Naive thymus-derived CD8-positive, alpha-beta T cell (primary cell): ENCODE data around the gene RNFT1. TPM values are rescaled to one million over a fixed set of nuclear protein-coding genes. Genes with fewer than 3 reads are reported as not detected.
"Not testable (repeated sequence)": the region's sequence is repeated elsewhere in the genome, so short reads cannot be mapped to it uniquely, and the experiment has no call there.

Experiments
- ATAC-seq, 2 donors: fragments of 150-1000 bp; cut with Tn5 transposase in 1 of 2; sonication (Bioruptor Pico), chemical (Tn5 transposase) in 1 of 2; 1 replicate in 1 of 2; 2 replicates in 1 of 2; pipeline ENCODE4 v1.10.0; 2021; ENCODE audit warnings: mild to moderate bottlenecking in 2 of 2, moderate library complexity in 2 of 2
- POLR2A ChIA-PET: fragments of 350-600 bp; sonication (Branson Sonifier 250); formaldehyde crosslinking; loops from one replicate; lab custom pipeline; 2021; ENCODE audit warnings: antibody characterized with exemption; lab: Charles Lee
- DNase-seq, 10 donors: peaks; one replicate each; pipeline versions ENCODE4 v3.0.0 to v3.0.0-alpha.2; 2020 to 2022
- H3K27ac Mint-ChIP-seq, 10 donors: one replicate each; pipeline ENCODE4 v1.8.0; 2020 to 2022; ENCODE audit warnings: mild to moderate bottlenecking in 10 of 10, mixed read lengths in 10 of 10, moderate library complexity in 4 of 10, inconsistent platforms in 1 of 10
- H3K27me3 Mint-ChIP-seq, 5 donors: one replicate each; pipeline ENCODE4 v1.8.0; 2021 to 2022; ENCODE audit warnings: mixed read lengths in 5 of 5
- H3K36me3 Mint-ChIP-seq, 3 donors: one replicate each; pipeline ENCODE4 v1.8.0; 2020 to 2022; ENCODE audit warnings: mixed read lengths in 3 of 3, mild to moderate bottlenecking in 2 of 3, inconsistent platforms in 1 of 3
- H3K4me1 Mint-ChIP-seq, 4 donors: one replicate each; pipeline ENCODE4 v1.8.0; 2021 to 2022; ENCODE audit warnings: mixed read lengths in 4 of 4
- H3K4me3 Mint-ChIP-seq, 10 donors: one replicate each; pipeline ENCODE4 v1.8.0; 2020 to 2022; ENCODE audit warnings: mild to moderate bottlenecking in 10 of 10, mixed read lengths in 10 of 10, moderate library complexity in 6 of 10, inconsistent platforms in 1 of 10
- H3K9me3 Mint-ChIP-seq, 9 donors: one replicate each; pipeline ENCODE4 v1.8.0; 2020 to 2022; ENCODE audit warnings: mixed read lengths in 9 of 9, mild to moderate bottlenecking in 3 of 9, inconsistent platforms in 1 of 9, moderate library complexity in 1 of 9
- polyA plus RNA-seq, 3 donors: library from polyadenylated mRNA; unstranded; fragments of 300-500 nt; fragmentation: Illumina TruSeq; gene quantifications; one replicate each; pipeline ENCODE4 v1.2.3, GENCODE V29; 2021
- total RNA-seq, 8 experiments: library from RNA in 2 of 8; stranded (reverse) in 2 of 8; gene quantifications; one replicate each; pipeline ENCODE4 v1.2.3 and lab custom pipeline; 2021 to 2026

RNFT1 gene, protein sequence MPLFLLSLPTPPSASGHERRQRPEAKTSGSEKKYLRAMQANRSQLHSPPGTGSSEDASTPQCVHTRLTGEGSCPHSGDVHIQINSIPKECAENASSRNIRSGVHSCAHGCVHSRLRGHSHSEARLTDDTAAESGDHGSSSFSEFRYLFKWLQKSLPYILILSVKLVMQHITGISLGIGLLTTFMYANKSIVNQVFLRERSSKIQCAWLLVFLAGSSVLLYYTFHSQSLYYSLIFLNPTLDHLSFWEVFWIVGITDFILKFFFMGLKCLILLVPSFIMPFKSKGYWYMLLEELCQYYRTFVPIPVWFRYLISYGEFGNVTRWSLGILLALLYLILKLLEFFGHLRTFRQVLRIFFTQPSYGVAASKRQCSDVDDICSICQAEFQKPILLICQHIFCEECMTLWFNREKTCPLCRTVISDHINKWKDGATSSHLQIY
- total RNA-seq (10 to 100 TPM; 44.9 to 47.7 TPM), polyA plus RNA-seq (10 to 100 TPM; 24.2 to 30.6 (median 26.4) TPM), total RNA-seq (lab: John Stamatoyannopoulos, UW) (7.4 to 25.2 (median 16.6) reads per million in 6 experiments)

GRCh38 chr17:59964482-59965328 lies at the start of gene RNFT1:
Gene RNFT1, minus strand, starts transcription at chr17:59964740. Its CDS starts 77 bp downstream, at chr17:59964663.
- peak within 1 kb of the TSS; percentile 82 to 97 (median 95) for H3K4me3 Mint-ChIP-seq
- H3K27me3 Mint-ChIP-seq, result no peaks in the 10 kb centered on the region
- DNase-seq, result peak; percentile 81 to 95 (median 88)
- peak within 1 kb of the TSS; percentile 95 to 99 (median 98) for H3K27ac Mint-ChIP-seq
- H3K9me3 Mint-ChIP-seq, result no peaks in the 10 kb centered on the region
- POLR2A ChIA-PET, result interaction anchor here (0.6 to 1.9 kb wide), 7 partner anchors 9 to 400 kb away, joined by 3 to 19 read pairs (median 3); partner anchors contain the start of genes DHX40, HEATR6, PTRH2 and RPS6KB1
- peaks cover 6 to 32% (median 22%) of the 10 kb centered on the region in 4 donors for H3K4me1 Mint-ChIP-seq
- H3K36me3 Mint-ChIP-seq, result peaks cover 0 to 10% (median 0%) of the 10 kb centered on the region in 3 donors
- ATAC-seq, result peak; percentile 85 to 87

DNA sequence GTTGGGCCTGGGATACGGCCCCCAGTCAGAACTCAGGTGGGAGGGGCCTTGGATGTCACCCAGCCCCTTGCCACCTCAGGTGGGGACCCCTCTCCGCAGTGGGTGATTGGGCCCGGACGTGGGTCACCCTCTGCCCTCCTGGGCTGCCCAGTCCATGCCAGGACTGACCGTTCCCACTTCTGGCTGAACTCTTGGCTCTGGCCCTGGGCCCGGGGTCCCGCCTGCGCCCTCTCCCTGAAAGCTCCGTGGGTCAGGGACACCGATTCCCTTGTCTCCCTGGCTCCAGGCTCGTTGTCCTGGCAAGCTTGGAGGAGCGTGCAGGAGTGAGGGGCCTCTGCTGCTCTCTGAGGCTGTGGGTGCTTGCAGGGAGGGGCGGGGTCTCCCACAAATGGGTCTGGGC lies 44.8 kb upstream of the RNFT1 start:
- ATAC-seq, H3K27ac Mint-ChIP-seq, H3K9me3 Mint-ChIP-seq, H3K4me1 Mint-ChIP-seq, H3K4me3 Mint-ChIP-seq, DNase-seq, POLR2A ChIA-PET, H3K27me3 Mint-ChIP-seq, H3K36me3 Mint-ChIP-seq: not testable (repeated sequence)

- POLR2A ChIA-PET, H3K9me3 Mint-ChIP-seq, H3K4me1 Mint-ChIP-seq, H3K27me3 Mint-ChIP-seq, H3K4me3 Mint-ChIP-seq, H3K27ac Mint-ChIP-seq, H3K36me3 Mint-ChIP-seq, DNase-seq, ATAC-seq: not testable (repeated sequence)
Observed at GRCh38 chr17:60008377-60008776, 43.8 kb upstream of the RNFT1 start.

DNA sequence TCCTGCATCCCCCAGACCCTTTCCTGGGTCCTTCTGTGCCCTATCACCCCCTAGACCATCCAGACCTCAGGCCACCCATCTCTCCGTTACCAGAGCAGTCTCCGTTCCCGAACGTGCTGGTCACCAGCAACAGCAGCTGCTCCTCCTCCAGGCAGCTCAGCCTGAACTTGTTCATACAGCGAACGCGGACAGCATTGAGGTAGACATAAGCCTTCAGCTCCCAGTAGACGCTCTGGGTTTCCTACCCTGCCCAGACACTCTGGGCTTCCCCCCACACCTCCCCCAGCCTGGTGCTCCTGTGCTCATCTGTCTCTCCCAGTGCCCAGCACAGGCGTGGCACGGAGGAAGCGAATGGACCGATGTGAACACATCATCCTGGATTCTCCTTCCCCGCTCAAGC lies 41.6 kb upstream of the RNFT1 start:
- DNase-seq, result no peak
- no peaks in the 10 kb centered on the region for H3K9me3 Mint-ChIP-seq
- ATAC-seq, result no peak
- H3K27ac Mint-ChIP-seq, result no peak overlapping the region
- POLR2A ChIA-PET, result no interaction called here
- H3K36me3 Mint-ChIP-seq, result no peaks in the 10 kb centered on the region
- H3K27me3 Mint-ChIP-seq, result no peaks in the 10 kb centered on the region
- no peaks in the 10 kb centered on the region for H3K4me1 Mint-ChIP-seq
- H3K4me3 Mint-ChIP-seq, result no peak overlapping the region

DNA sequence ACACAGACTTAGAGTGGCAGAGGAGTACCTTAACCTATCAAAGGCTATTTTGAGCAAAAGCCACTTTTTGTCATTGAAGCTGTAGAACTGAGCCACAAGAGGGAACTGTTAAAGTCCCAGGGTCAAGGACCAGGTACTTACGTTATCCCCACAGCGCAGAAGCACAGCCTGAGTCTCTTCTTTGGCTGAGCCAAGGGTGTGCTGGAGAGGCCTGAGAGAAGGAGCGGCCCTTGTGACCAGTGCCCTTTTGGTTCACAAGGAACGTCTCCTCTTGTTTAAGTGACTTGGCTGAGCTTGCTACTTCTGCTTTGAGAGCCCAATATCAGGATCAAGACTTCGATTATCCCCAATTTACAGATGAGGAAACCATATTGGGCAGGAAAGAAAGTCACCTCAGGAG lies 40.0 kb upstream of the RNFT1 start:
- H3K4me3 Mint-ChIP-seq, POLR2A ChIA-PET, DNase-seq, H3K9me3 Mint-ChIP-seq, H3K27ac Mint-ChIP-seq, H3K4me1 Mint-ChIP-seq, H3K36me3 Mint-ChIP-seq, ATAC-seq, H3K27me3 Mint-ChIP-seq: not testable (repeated sequence)

DNA sequence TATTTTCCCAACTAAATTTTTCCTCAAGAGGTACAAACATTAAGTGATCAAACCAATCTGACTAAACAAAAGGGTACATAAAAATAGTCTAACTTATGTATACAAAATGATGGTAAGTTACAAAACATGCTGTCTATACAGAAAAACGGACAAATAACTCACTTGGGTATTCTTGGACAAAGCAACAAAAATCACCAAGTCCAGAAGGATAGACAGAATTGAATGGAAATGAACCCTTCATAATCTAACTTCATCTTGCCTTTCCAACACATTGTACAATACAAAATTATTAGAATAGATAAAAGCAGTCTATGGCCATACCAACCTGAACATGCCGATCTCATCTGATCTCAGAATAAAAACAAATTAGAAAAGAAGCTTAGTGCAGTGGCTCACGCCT lies 37.9 kb upstream of the RNFT1 start:
- H3K9me3 Mint-ChIP-seq, POLR2A ChIA-PET, H3K27me3 Mint-ChIP-seq, H3K27ac Mint-ChIP-seq, H3K4me1 Mint-ChIP-seq, ATAC-seq, H3K4me3 Mint-ChIP-seq, H3K36me3 Mint-ChIP-seq, DNase-seq: not testable (repeated sequence)

DNA sequence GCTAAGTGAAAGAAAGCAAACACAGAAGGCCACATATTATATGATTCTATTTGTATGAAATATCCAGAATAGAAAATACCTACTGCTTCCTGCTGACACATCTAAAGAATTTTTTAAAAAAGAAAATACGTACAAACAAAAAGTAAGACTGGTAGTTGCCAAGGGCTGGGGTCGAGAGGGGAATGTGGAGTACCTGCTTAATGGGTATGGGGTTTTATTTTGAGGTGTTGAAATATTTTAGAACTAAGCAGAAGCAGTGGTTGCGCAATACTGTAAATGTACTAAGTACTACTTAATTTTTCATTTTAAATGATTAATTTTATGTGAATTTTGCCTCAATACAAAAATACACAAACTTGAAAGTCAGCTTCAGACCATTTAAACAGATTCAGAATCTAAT lies 32.1 kb upstream of the RNFT1 start:
- POLR2A ChIA-PET, H3K4me3 Mint-ChIP-seq, H3K9me3 Mint-ChIP-seq, H3K36me3 Mint-ChIP-seq, ATAC-seq, H3K27me3 Mint-ChIP-seq, H3K27ac Mint-ChIP-seq, H3K4me1 Mint-ChIP-seq, DNase-seq: not testable (repeated sequence)

- ATAC-seq, H3K27me3 Mint-ChIP-seq, H3K4me3 Mint-ChIP-seq, POLR2A ChIA-PET, DNase-seq, H3K9me3 Mint-ChIP-seq, H3K4me1 Mint-ChIP-seq, H3K36me3 Mint-ChIP-seq, H3K27ac Mint-ChIP-seq: not testable (repeated sequence)
Observed at GRCh38 chr17:59975166-59975565, 10.6 kb upstream of the RNFT1 start.

- POLR2A ChIA-PET, result interaction anchor here (1.3 kb wide), 1 partner anchor 9 kb away, joined by 3 read pairs; the partner anchor contains the start of gene RNFT1
- ATAC-seq, H3K27me3 Mint-ChIP-seq: not testable (repeated sequence)
Observed at GRCh38 chr17:59973483-59973882, 8.9 kb upstream of the RNFT1 start.

GRCh38 chr17:59972778-59973177 lies 8.2 kb upstream of the RNFT1 start:
- ATAC-seq (no peak), DNase-seq (no peak)
- Mint-ChIP-seq H3K4me3 (no peak overlapping the region), H3K36me3 (no peaks in the 10 kb centered on the region), H3K4me1 (no peaks in the 10 kb centered on the region), H3K27ac (no peak overlapping the region), H3K27me3 (peaks cover 0 to 1% (median 0%) of the 10 kb centered on the region in 5 donors), H3K9me3 (no peaks in the 10 kb centered on the region)
- POLR2A ChIA-PET, result interaction anchor here (1.3 kb wide), 1 partner anchor 8 kb away, joined by 3 read pairs; the partner anchor contains the start of gene RNFT1

More at GRCh38 chr17:59973483-59973882, 8.9 kb upstream of the RNFT1 start:
- H3K9me3 Mint-ChIP-seq, H3K36me3 Mint-ChIP-seq, H3K4me3 Mint-ChIP-seq, H3K4me1 Mint-ChIP-seq, H3K27ac Mint-ChIP-seq, DNase-seq: not testable (repeated sequence)

DNA sequence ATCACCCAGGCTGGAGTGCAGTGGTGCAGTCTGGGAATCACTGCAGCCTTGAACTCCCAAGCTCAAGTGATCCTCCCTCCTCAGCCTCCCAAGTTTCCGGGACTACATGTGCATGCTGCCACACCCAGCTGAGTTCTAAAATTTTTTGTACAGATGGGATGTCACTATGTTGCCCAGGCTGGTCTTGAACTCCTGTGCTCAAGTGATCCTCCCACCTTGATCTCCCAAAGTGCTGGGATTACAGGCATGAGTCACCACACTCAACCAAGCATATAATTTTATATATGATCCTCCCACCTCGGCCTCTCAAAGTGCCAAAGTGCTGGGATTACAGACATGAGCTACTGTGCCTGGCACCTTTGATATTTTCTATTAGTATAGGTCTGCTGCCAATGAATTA lies 7.2 kb upstream of the RNFT1 start:
- H3K4me1 Mint-ChIP-seq, H3K27ac Mint-ChIP-seq, H3K36me3 Mint-ChIP-seq, DNase-seq, H3K9me3 Mint-ChIP-seq, H3K4me3 Mint-ChIP-seq, H3K27me3 Mint-ChIP-seq, ATAC-seq: not testable (repeated sequence)
- POLR2A ChIA-PET, result interaction anchor here (0.7 kb wide), 1 partner anchor 1340 kb away, joined by 3 read pairs; no protein-coding TSS in a partner anchor

DNA sequence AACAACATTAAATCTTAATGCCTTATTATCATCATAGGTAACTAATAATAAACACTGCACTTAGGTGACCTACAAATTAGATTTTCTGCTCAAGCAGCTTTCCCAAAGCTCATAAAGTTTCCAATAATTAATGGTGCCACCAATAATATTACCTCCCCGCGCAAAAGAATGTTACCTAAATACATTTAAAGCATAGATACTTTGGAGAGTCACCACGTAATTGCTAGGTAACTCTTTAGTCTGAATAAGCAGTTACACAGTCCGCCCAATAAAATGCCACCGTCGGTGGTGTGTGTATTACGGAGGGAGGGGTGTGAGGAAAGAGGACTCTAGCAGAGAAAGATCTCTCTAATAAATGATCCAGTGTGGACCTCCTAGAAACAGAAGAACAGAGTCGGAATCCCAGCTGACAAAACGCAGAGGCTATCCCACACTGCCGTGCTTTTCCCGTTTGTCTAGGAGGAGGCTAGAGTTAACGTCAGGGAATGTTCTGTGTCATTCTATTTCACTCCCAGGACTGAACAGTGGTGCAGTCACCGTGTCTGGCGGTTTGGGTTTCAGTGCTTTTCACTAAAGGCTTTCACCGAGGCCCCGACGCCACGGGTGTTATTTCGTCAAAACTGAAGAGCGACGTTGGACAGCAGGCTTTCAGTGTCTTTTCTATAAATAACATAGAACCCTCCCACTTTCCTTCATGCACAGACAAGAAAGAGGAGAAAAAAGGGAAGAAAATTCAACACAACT lies 630 bp downstream of the RNFT1 start:
- ATAC-seq, result peak; percentile 63 to 67
- POLR2A ChIA-PET, result interaction anchor here (1.0 to 1.4 kb wide), 2 partner anchors 10 to 399 kb away, joined by 3 to 5 read pairs; partner anchors contain the start of gene DHX40
- Mint-ChIP-seq H3K9me3 (no peaks in the 10 kb centered on the region), H3K4me3 (peak overlapping the region; percentile 82 to 97 (median 95)), H3K4me1 (peaks cover 10 to 33% (median 27%) of the 10 kb centered on the region in 4 donors), H3K27ac (peak overlapping the region; percentile 94 to 99 (median 98)), H3K27me3 (no peaks in the 10 kb centered on the region), H3K36me3 (peaks cover 0 to 18% (median 0%) of the 10 kb centered on the region in 3 donors)
- peak in 6 of 10 donors; percentile 17 to 41 (median 26) for DNase-seq
